HG03095 (cell line): ENCODE results near the gene NPEPPS.
"Not testable (repeated sequence)": the region's sequence is repeated elsewhere in the genome, so short reads cannot be mapped to it uniquely, and the experiment has no call there.

Experiments used
- ATAC-seq: cut with Tn5 transposase; IDR thresholded peaks from one replicate; pipeline ENCODE4 v1.9.1; 2021; ENCODE audit warnings: moderate library complexity; ENCODE audit not compliant: unreplicated experiment

NPEPPS gene

GRCh38 chr17:47530557-47531232, at the start of gene NPEPPS:
NPEPPS (plus strand) TSS chr17:47531108; CDS start chr17:47531301, 193 bp downstream.
- ATAC-seq, result peak; percentile 67

GRCh38 chr17:47491841-47492212, 39.1 kb upstream of the NPEPPS start:
- not testable (repeated sequence) for ATAC-seq

GRCh38 chr17:47499074-47499473, 31.8 kb upstream of the NPEPPS start:
- not testable (repeated sequence) for ATAC-seq

GRCh38 chr17:47499494-47499893, 31.4 kb upstream of the NPEPPS start:
- ATAC-seq, result not testable (repeated sequence)

- not testable (repeated sequence) for ATAC-seq
Observed at GRCh38 chr17:47500620-47501019, 30.3 kb upstream of the NPEPPS start.

GRCh38 chr17:47502122-47502731, 28.7 kb upstream of the NPEPPS start:
- not testable (repeated sequence) for ATAC-seq

- not testable (repeated sequence) for ATAC-seq
Observed at GRCh38 chr17:47502776-47503455, 28.0 kb upstream of the NPEPPS start.

- ATAC-seq, result not testable (repeated sequence)
Observed at GRCh38 chr17:47511701-47512146, 19.2 kb upstream of the NPEPPS start.

- not testable (repeated sequence) for ATAC-seq
Observed at GRCh38 chr17:47513301-47513700, 17.6 kb upstream of the NPEPPS start.

- not testable (repeated sequence) for ATAC-seq
Observed at GRCh38 chr17:47518880-47519279, 12.0 kb upstream of the NPEPPS start.

- ATAC-seq, result not testable (repeated sequence)
Observed at GRCh38 chr17:47519365-47519764, 11.5 kb upstream of the NPEPPS start.

GRCh38 chr17:47520279-47520678, 10.6 kb upstream of the NPEPPS start:
- ATAC-seq, result not testable (repeated sequence)

- ATAC-seq, result not testable (repeated sequence)
Observed at GRCh38 chr17:47521434-47521833, 9.5 kb upstream of the NPEPPS start.

- not testable (repeated sequence) for ATAC-seq
Observed at GRCh38 chr17:47522341-47522740, 8.6 kb upstream of the NPEPPS start.

GRCh38 chr17:47531233-47531820, 419 bp downstream of the NPEPPS start:
- peak; percentile 21 for ATAC-seq

GRCh38 chr17:47539085-47539484, 8.2 kb downstream of the NPEPPS start:
- not testable (repeated sequence) for ATAC-seq

GRCh38 chr17:47541676-47542075, 10.8 kb downstream of the NPEPPS start:
- not testable (repeated sequence) for ATAC-seq

- ATAC-seq, result not testable (repeated sequence)
Observed at GRCh38 chr17:47544327-47544726, 13.4 kb downstream of the NPEPPS start.

- ATAC-seq, result not testable (repeated sequence)
Observed at GRCh38 chr17:47554733-47555132, 23.8 kb downstream of the NPEPPS start.

GRCh38 chr17:47556108-47556507, 25.2 kb downstream of the NPEPPS start:
- ATAC-seq, result not testable (repeated sequence)

- ATAC-seq, result not testable (repeated sequence)
Observed at GRCh38 chr17:47560517-47561043, 29.7 kb downstream of the NPEPPS start.
